Measurements from ENCODE around the gene ASH1L. TPM values are rescaled to one million over a fixed set of nuclear protein-coding genes. Genes with fewer than 3 reads are reported as not detected.

The ASH1L gene
- total and polyA plus RNA-seq, 9 of the 15 experiments (the other 6 are each of a cell fraction or from before 2014, with no cell fraction given) = 2.0 to 23.3 (median 14.6) TPM

DNA sequence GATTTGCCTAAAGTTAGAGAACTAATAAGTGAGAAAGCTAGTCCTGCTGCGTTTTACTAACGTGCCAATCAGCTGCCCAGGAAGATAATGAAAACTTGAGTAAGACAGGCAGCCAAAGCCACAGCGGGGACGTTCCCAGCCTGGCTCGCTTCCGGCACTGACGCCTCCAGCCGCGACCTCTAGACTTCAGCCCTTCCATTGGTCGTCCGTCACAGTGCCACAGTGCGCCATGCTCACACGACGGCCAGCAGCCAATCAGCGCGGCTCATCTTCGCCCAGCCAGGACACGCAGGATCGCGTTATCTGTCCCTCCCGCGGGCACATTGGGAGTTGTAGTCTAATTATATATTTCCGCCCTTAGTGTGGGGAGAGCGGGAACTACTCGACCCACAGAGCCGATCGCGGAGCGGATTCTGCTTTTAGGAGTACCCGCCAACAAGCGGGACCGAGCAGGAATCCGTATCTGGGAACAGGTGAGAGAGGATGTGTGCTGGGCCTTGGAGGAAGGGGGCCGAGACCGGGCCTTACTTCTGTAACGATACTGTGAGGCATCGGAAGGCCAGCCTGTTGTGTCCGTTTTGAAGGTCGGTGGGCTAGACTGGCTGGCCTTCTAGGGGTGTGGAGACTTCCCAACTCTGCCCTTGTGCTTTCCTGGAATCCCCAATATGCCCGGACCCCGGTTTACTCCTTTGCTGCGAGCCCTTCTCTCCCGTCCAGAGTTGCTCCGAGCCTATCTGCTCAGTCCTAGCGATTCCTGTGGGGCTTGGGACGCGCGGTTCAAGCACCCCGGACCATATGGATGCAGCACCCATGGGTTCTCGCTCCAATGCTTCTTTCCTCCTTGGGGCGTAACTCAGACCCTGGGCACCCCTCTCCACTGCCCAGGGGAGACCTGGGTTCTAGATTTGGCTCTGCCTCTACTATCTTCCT is 253.8 kb downstream of the ASH1L start, which contains the start of gene FDPS (continued):
- TF ChIP-seq, protein P1, sequence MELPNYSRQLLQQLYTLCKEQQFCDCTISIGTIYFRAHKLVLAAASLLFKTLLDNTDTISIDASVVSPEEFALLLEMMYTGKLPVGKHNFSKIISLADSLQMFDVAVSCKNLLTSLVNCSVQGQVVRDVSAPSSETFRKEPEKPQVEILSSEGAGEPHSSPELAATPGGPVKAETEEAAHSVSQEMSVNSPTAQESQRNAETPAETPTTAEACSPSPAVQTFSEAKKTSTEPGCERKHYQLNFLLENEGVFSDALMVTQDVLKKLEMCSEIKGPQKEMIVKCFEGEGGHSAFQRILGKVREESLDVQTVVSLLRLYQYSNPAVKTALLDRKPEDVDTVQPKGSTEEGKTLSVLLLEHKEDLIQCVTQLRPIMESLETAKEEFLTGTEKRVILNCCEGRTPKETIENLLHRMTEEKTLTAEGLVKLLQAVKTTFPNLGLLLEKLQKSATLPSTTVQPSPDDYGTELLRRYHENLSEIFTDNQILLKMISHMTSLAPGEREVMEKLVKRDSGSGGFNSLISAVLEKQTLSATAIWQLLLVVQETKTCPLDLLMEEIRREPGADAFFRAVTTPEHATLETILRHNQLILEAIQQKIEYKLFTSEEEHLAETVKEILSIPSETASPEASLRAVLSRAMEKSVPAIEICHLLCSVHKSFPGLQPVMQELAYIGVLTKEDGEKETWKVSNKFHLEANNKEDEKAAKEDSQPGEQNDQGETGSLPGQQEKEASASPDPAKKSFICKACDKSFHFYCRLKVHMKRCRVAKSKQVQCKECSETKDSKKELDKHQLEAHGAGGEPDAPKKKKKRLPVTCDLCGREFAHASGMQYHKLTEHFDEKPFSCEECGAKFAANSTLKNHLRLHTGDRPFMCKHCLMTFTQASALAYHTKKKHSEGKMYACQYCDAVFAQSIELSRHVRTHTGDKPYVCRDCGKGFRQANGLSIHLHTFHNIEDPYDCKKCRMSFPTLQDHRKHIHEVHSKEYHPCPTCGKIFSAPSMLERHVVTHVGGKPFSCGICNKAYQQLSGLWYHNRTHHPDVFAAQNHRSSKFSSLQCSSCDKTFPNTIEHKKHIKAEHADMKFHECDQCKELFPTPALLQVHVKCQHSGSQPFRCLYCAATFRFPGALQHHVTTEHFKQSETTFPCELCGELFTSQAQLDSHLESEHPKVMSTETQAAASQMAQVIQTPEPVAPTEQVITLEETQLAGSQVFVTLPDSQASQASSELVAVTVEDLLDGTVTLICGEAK (IDR thresholded peaks at IDR 0.05) = peak; percentile 76
- TF ChIP-seq, protein P1 (CRISPR knock-in tag; IDR thresholded peaks at IDR 0.05) = no peak
- TF ChIP-seq, protein P2, sequence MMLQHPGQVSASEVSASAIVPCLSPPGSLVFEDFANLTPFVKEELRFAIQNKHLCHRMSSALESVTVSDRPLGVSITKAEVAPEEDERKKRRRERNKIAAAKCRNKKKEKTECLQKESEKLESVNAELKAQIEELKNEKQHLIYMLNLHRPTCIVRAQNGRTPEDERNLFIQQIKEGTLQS (IDR thresholded peaks at IDR 0.05) = no peak
- TF ChIP-seq, protein P2 (CRISPR knock-in tag; conservative IDR thresholded peaks at IDR 0.05) = 0 out of 2 replicates have a peak, but pooled peaks have one; percentile 63
- TF ChIP-seq, protein P3, sequence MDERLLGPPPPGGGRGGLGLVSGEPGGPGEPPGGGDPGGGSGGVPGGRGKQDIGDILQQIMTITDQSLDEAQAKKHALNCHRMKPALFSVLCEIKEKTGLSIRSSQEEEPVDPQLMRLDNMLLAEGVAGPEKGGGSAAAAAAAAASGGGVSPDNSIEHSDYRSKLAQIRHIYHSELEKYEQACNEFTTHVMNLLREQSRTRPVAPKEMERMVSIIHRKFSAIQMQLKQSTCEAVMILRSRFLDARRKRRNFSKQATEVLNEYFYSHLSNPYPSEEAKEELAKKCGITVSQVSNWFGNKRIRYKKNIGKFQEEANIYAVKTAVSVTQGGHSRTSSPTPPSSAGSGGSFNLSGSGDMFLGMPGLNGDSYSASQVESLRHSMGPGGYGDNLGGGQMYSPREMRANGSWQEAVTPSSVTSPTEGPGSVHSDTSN (CRISPR knock-in tag; IDR thresholded peaks at IDR 0.05; ENCODE audit: low read depth) = no peak
- TF ChIP-seq, protein P3 (tag; conservative IDR thresholded peaks at IDR 0.05; ENCODE audit: low read depth) = peak; percentile 67
- TF ChIP-seq ZNF655 (CRISPR knock-in tag; IDR thresholded peaks at IDR 0.05) = no peak
- TF ChIP-seq TGIF2 (CRISPR knock-in tag; IDR thresholded peaks at IDR 0.05) = no peak
- peak; percentile 88 for TF ChIP-seq RBFOX2 (IDR thresholded peaks at IDR 0.05; ENCODE audit: low read depth, low read length)
- TF ChIP-seq, protein P4, sequence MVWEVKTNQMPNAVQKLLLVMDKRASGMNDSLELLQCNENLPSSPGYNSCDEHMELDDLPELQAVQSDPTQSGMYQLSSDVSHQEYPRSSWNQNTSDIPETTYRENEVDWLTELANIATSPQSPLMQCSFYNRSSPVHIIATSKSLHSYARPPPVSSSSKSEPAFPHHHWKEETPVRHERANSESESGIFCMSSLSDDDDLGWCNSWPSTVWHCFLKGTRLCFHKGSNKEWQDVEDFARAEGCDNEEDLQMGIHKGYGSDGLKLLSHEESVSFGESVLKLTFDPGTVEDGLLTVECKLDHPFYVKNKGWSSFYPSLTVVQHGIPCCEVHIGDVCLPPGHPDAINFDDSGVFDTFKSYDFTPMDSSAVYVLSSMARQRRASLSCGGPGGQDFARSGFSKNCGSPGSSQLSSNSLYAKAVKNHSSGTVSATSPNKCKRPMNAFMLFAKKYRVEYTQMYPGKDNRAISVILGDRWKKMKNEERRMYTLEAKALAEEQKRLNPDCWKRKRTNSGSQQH (CRISPR knock-in tag; IDR thresholded peaks at IDR 0.05) = 0 out of 2 replicates have a peak, but pooled peaks have one; percentile 9
